A673 (cell line): ENCODE measurements around the gene HIPK3.

ENCODE experiments used
- EZH2 ChIP-seq: fragments of 200-600 bp; sonication (generic); IDR thresholded peaks from 2 replicates; pipeline ENCODE4 v1.6.1; 2017; ENCODE audit warnings: borderline replicate concordance, low read depth, mild to moderate bottlenecking, mixed read lengths, antibody characterized with exemption, low read length; ENCODE audit not compliant: poor library complexity, severe bottlenecking
- TF ChIP-seq, protein P1 (sequence below): fragments of 300-800, 200-600 bp; sonication (generic); conservative IDR thresholded peaks from 2 replicates; pipeline ENCODE4 v1.5.1; 2017; ENCODE audit warnings: low read depth, mild to moderate bottlenecking, antibody characterized with exemption, low read length, moderate library complexity, mixed read lengths

DNA sequence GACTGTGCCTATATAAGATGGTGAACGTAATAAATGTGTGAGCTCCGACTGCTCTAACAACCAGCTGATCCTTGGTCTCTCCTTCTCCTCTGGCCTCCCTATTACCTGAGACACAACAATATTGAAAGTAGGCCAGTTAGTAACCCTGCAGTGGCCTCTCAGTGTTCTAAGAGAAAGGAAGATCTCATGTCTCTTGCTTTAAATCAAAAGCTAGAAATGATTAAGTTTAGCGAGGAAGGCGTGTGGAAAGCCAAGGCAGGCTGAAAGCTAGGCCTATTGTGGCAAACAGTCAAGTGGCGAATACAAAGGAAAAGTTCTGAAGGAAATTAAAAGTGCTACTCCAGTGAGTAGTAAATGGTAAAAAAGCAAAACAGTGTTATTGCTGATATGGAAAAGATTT is 39.5 kb downstream of the HIPK3 start:
- TF ChIP-seq, protein P1, sequence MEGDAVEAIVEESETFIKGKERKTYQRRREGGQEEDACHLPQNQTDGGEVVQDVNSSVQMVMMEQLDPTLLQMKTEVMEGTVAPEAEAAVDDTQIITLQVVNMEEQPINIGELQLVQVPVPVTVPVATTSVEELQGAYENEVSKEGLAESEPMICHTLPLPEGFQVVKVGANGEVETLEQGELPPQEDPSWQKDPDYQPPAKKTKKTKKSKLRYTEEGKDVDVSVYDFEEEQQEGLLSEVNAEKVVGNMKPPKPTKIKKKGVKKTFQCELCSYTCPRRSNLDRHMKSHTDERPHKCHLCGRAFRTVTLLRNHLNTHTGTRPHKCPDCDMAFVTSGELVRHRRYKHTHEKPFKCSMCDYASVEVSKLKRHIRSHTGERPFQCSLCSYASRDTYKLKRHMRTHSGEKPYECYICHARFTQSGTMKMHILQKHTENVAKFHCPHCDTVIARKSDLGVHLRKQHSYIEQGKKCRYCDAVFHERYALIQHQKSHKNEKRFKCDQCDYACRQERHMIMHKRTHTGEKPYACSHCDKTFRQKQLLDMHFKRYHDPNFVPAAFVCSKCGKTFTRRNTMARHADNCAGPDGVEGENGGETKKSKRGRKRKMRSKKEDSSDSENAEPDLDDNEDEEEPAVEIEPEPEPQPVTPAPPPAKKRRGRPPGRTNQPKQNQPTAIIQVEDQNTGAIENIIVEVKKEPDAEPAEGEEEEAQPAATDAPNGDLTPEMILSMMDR, result no peak
- no peak for TF ChIP-seq EZH2
